GM12874 (cell line): ENCODE results near the gene OBP2B.

Experiments
- CTCF ChIP-seq: IDR thresholded peaks from 2 replicates; pipeline ENCODE4 v1.5.1; 2011; ENCODE audit warnings: low read depth, mild to moderate bottlenecking, control low read depth, low read length, moderate library complexity; ENCODE audit not compliant: insufficient read depth

Gene OBP2B

GRCh38 chr9:133237035-133237731 lies 28.1 kb upstream of the OBP2B start:
- no peak for TF ChIP-seq CTCF

DNA sequence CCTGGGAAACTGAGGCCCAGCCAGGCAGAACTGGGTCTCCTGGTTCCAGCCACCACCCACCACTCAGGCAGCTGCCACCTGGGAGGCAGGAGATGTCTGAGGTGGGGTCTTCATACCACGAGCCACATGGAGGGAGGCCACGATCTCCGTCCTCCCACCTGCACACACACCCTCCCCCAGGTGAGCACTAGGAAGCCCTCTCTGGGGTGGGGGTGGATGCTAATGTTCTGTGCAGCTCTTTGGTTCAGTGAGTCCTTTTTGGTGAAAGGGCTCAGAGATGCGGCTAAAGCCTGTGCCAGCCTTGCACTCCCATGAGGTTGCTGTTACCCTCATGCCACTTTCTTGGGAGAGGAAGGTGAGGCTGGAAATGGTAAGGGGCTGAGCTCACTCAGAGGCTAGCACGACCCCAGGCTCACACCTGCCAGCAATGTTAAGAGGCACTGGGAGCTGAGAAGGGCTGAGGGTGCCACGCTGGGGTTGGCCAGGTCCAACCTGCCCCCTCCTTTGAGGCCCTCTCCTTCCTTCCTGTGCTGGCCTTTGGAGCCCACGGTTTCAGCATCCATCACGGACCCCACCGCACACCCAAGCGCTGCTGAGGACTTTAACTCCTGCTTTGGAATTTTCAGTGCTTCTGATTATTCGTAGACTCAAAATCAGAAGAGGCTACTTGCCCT lies 26.6 kb upstream of the OBP2B start:
- no peak for TF ChIP-seq CTCF

GRCh38 chr9:133234577-133235322 lies 25.7 kb upstream of the OBP2B start:
- no peak for TF ChIP-seq CTCF

- no peak for TF ChIP-seq CTCF
Measured at GRCh38 chr9:133233681-133234432, 24.8 kb upstream of the OBP2B start.

- TF ChIP-seq CTCF: no peak
Measured at GRCh38 chr9:133230093-133230492, 21.0 kb upstream of the OBP2B start.

- TF ChIP-seq CTCF: no peak
Measured at GRCh38 chr9:133227242-133227860, 18.3 kb upstream of the OBP2B start.
